ENCODE measurements around the gene SBF2.
A peak's percentile ranks its signal among the peaks of the same experiment; 100 is the strongest.

Gene SBF2

GRCh38 chr11:10301656-10302358, 7.8 kb upstream of the SBF2 start:
- DNase-seq (ENCODE audit: low read depth): peak; percentile 71

- DNase-seq (ENCODE audit: low read depth): peak; percentile 95
Measured at GRCh38 chr11:10298342-10298741, 4.3 kb upstream of the SBF2 start.

GRCh38 chr11:10295064-10295901, 1.3 kb upstream of the SBF2 start:
- no peak for DNase-seq (ENCODE audit: low read depth)

- DNase-seq (ENCODE audit: low read depth): peak; percentile 79
Measured at GRCh38 chr11:10294290-10294953, 403 bp upstream of the SBF2 start.

- peak; percentile 70 for DNase-seq (ENCODE audit: low read depth)
Measured at GRCh38 chr11:10291801-10292638, 2.0 kb downstream of the SBF2 start.

GRCh38 chr11:10289765-10290380, 4.1 kb downstream of the SBF2 start:
- no peak for DNase-seq (ENCODE audit: low read depth)

- DNase-seq (ENCODE audit: low read depth): no peak
Measured at GRCh38 chr11:10288881-10289764, 4.9 kb downstream of the SBF2 start.

- no peak for DNase-seq (ENCODE audit: low read depth)
Measured at GRCh38 chr11:10287766-10288715, 6.0 kb downstream of the SBF2 start.

- no peak for DNase-seq (ENCODE audit: low read depth)
Measured at GRCh38 chr11:10287140-10287539, 6.9 kb downstream of the SBF2 start.

GRCh38 chr11:10285148-10285802, 8.7 kb downstream of the SBF2 start:
- no peak for DNase-seq (ENCODE audit: low read depth)

- no peak for DNase-seq (ENCODE audit: low read depth)
Measured at GRCh38 chr11:10283991-10284390, 10.0 kb downstream of the SBF2 start.

GRCh38 chr11:10282117-10282516, 11.9 kb downstream of the SBF2 start:
- no peak for DNase-seq (ENCODE audit: low read depth)

- peak; percentile 81 for DNase-seq (ENCODE audit: low read depth)
Measured at GRCh38 chr11:10275714-10276113, 18.3 kb downstream of the SBF2 start.

GRCh38 chr11:10274726-10275125, 19.3 kb downstream of the SBF2 start:
- no peak for DNase-seq (ENCODE audit: low read depth)

GRCh38 chr11:10273738-10274137, 20.3 kb downstream of the SBF2 start:
- no peak for DNase-seq (ENCODE audit: low read depth)

- DNase-seq (ENCODE audit: low read depth): peak; percentile 75
Measured at GRCh38 chr11:10272132-10272531, 21.9 kb downstream of the SBF2 start.

- peak; percentile 41 for DNase-seq (ENCODE audit: low read depth)
Measured at GRCh38 chr11:10268746-10269488, 25.1 kb downstream of the SBF2 start.

- peak; percentile 8 for DNase-seq (ENCODE audit: low read depth)
Measured at GRCh38 chr11:10267821-10268220, 26.2 kb downstream of the SBF2 start.
